Karpas-422 (cell line): Measurements from ENCODE around the gene DLL3. TPM values are rescaled to one million over a fixed set of nuclear protein-coding genes. Genes with fewer than 3 reads are reported as not detected.

Source experiments
- DNase-seq: peaks from one replicate; pipeline ENCODE4 v3.0.0-alpha.2; 2015
- H2AFZ ChIP-seq: fragments of 200-600 bp; sonication (generic); 2 replicates; pipeline ENCODE4 v1.6.1; 2014; ENCODE audit warnings: antibody characterized with exemption, low read length, mixed read lengths
- H3K27ac ChIP-seq: fragments of 200-600 bp; sonication (generic); 2 replicates; pipeline ENCODE4 v1.5.1; 2014; ENCODE audit warnings: mild to moderate bottlenecking, low read length, moderate library complexity
- H3K27me3 ChIP-seq: fragments of 200-600 bp; sonication (generic); 2 replicates; pipeline ENCODE4 v1.6.1; 2014; ENCODE audit warnings: low read length, mixed read lengths
- H3K36me3 ChIP-seq: fragments of 200-600 bp; sonication (generic); 2 replicates; pipeline ENCODE4 v1.6.1; 2014; ENCODE audit warnings: low read length, mixed read lengths; ENCODE audit not compliant: insufficient read depth
- H3K4me1 ChIP-seq: fragments of 200-600 bp; sonication (generic); 2 replicates; pipeline ENCODE4 v1.6.1; 2014; ENCODE audit warnings: mild to moderate bottlenecking, low read length, mixed read lengths
- H3K4me2 ChIP-seq: fragments of 200-600 bp; sonication (generic); 2 replicates; pipeline ENCODE4 v1.6.1; 2014; ENCODE audit warnings: low read length, low read depth, mild to moderate bottlenecking; ENCODE audit not compliant: poor library complexity, severe bottlenecking
- H3K4me3 ChIP-seq: fragments of 200-600 bp; sonication (generic); 2 replicates; pipeline ENCODE4 v1.5.1; 2014; ENCODE audit warnings: mild to moderate bottlenecking, antibody characterized with exemption, low read length, mixed read lengths
- H3K79me2 ChIP-seq: fragments of 200-600 bp; sonication (generic); 2 replicates; pipeline ENCODE4 v1.6.1; 2014; ENCODE audit warnings: mild to moderate bottlenecking, low read length, mixed read lengths
- H3K9ac ChIP-seq: fragments of 200-600 bp; sonication (generic); 2 replicates; pipeline ENCODE4 v1.6.0; 2014; ENCODE audit warnings: low read length
- H3K9me2 ChIP-seq: fragments of 200-600 bp; sonication (generic), shearing (Covaris generic); replicated peaks from 2 replicates; pipeline ENCODE4 v1.6.0; 2014; ENCODE audit warnings: mild to moderate bottlenecking, low read length, moderate library complexity; ENCODE audit not compliant: insufficient read depth
- H3K9me3 ChIP-seq: fragments of 300-700, 200-600 bp; sonication (generic); 2 replicates; pipeline ENCODE4 v1.6.1; 2014; ENCODE audit warnings: low read length, mixed read lengths
- H4K20me1 ChIP-seq: fragments of 200-600 bp; sonication (generic); 2 replicates; pipeline ENCODE4 v1.6.1; 2014; ENCODE audit warnings: mild to moderate bottlenecking, antibody characterized with exemption, low read length, low read depth; ENCODE audit not compliant: insufficient read depth
- total RNA-seq: library from RNA; depleted of rRNA; stranded (reverse); fragments of >200 nt; shearing (Covaris generic); gene quantifications from 2 replicates; pipeline ENCODE4 v1.2.3, GENCODE V29; 2014; ENCODE audit warnings: low replicate concordance

Gene DLL3
- total RNA-seq, 1 experiment from 2014 or later, result 2.6 TPM

DNA sequence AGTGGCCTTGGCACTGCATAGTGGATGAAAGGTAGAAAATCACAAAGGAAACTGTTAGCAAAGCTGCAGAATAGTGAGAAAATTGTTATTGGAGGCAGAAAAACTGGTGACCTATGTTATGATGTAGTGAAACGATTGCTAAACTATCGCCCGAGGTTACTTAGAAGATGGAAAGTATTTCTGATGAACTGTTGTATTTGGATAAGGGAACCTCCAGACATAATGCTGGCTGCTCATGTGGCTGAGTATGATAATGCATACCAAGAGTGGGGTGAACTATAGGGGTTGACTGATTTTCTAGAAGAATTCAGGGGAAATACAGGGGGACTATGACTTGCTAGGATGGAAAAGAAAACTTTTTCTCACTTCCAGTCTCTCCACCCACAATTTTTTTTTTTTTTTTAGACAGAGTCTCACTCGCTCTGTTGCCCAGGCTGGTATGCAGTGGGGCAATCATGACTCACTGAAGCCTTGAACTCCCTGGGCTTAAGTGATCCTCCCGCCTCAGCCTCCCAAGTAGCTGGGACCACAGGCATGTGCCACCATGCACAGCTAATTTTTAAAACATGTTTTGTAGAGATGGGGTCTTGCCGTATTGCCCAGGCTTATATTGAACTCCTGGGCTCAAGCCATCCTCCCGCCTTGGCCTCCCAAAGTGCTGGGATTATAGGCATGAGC lies 45.6 kb downstream of the DLL3 start:
- peaks cover 18% of the 10 kb centered on the region for H3K4me1 ChIP-seq
- no peaks in the 10 kb centered on the region for H3K9me3 ChIP-seq
- no peaks in the 10 kb centered on the region for H3K79me2 ChIP-seq
- DNase-seq, result no peak
- no peak overlapping the region for H3K9ac ChIP-seq
- H3K36me3 ChIP-seq, result no peaks in the 10 kb centered on the region
- no peak overlapping the region for H3K4me3 ChIP-seq
- no peaks in the 10 kb centered on the region for H4K20me1 ChIP-seq
- no peak overlapping the region for H2AFZ ChIP-seq
- no peak overlapping the region for H3K27ac ChIP-seq
- H3K27me3 ChIP-seq, result no peaks in the 10 kb centered on the region
- no peaks in the 10 kb centered on the region for H3K9me2 ChIP-seq
- H3K4me2 ChIP-seq, result no peak overlapping the region

DNA sequence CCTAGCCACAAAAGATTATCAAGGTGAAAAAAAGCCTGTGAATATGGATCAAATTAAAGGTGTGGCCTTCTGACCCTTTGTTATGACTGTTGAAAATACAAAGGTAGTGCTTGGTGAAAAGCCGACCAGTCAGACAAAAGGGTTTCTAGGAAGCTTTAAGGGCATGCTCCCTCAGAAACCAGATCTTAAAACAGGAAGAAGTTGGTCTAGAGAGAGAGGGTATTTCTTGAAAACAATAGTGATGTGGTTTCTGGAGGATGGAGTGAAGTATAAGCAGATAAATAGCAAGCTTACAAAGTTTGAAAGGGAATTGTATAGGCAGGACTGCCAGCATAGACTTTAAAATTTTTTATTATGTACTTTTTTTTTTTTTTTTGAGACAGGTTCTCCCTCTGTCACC lies 46.2 kb downstream of the DLL3 start:
- peaks cover 18% of the 10 kb centered on the region for H3K4me1 ChIP-seq
- H3K79me2 ChIP-seq, result no peaks in the 10 kb centered on the region
- H3K27ac ChIP-seq, result no peak overlapping the region
- H3K9ac ChIP-seq, result no peak overlapping the region
- no peak overlapping the region for H3K4me2 ChIP-seq
- no peaks in the 10 kb centered on the region for H4K20me1 ChIP-seq
- H3K36me3 ChIP-seq, result no peaks in the 10 kb centered on the region
- H3K4me3 ChIP-seq, result no peak overlapping the region
- no peak for DNase-seq
- H3K27me3 ChIP-seq, result no peaks in the 10 kb centered on the region
- H3K9me2 ChIP-seq, result no peaks in the 10 kb centered on the region
- H3K9me3 ChIP-seq, result no peaks in the 10 kb centered on the region
- H2AFZ ChIP-seq, result no peak overlapping the region

DNA sequence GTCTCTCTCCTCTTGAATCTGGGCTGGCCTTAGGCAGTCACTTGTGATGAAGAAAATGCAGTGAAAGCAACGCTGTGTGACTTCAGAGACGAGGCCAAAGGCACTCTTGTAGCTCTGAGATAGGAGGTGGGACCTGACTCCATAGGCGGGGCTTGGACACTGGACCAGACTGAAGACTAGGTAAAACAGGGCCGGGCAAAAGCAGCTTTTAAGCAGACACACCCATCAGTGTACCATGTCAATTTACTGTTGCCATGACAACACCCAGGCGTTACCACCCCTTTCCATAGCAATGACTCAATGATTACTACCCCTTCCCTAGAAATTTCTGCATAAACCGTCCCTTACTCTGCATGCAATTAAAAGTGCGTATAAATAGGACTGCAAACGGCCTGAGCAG lies 47.9 kb downstream of the DLL3 start:
- Histone ChIP-seq H3K36me3 (no peaks in the 10 kb centered on the region), H3K27me3 (no peaks in the 10 kb centered on the region), H3K4me3 (no peak overlapping the region), H3K9me2 (no peaks in the 10 kb centered on the region), H3K27ac (no peak overlapping the region), H3K9me3 (no peaks in the 10 kb centered on the region), H3K4me1 (peaks cover 14% of the 10 kb centered on the region), H3K9ac (no peak overlapping the region), H2AFZ (no peak overlapping the region), H3K79me2 (no peaks in the 10 kb centered on the region), H3K4me2 (no peak overlapping the region), H4K20me1 (no peaks in the 10 kb centered on the region)
- no peak for DNase-seq

DNA sequence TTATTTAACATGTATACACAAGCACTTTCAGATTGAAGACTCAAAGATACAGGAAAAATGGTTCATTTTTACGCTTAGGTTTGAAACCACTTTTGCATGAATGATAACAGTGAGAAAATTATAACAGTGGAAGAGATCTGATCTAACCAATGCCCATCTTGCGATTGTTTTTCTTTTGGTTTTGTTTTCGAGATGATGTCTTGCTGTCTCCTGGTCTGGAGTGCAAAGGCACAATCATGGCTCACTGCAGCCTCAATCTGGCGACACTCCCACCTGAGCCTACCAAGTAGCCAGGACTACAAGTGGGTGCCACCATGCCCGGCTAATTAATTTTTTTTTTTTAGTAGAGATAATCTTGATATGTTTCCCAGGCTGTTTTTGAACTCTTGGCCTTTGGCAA lies 51.5 kb downstream of the DLL3 start:
- Histone ChIP-seq H2AFZ (no peak overlapping the region), H3K36me3 (no peaks in the 10 kb centered on the region), H4K20me1 (no peaks in the 10 kb centered on the region), H3K4me2 (no peak overlapping the region), H3K9me3 (no peaks in the 10 kb centered on the region), H3K27me3 (no peaks in the 10 kb centered on the region), H3K4me1 (peaks cover 29% of the 10 kb centered on the region), H3K4me3 (no peak overlapping the region), H3K79me2 (no peaks in the 10 kb centered on the region), H3K9me2 (no peaks in the 10 kb centered on the region), H3K27ac (no peak overlapping the region), H3K9ac (no peak overlapping the region)
- DNase-seq, result no peak

DNA sequence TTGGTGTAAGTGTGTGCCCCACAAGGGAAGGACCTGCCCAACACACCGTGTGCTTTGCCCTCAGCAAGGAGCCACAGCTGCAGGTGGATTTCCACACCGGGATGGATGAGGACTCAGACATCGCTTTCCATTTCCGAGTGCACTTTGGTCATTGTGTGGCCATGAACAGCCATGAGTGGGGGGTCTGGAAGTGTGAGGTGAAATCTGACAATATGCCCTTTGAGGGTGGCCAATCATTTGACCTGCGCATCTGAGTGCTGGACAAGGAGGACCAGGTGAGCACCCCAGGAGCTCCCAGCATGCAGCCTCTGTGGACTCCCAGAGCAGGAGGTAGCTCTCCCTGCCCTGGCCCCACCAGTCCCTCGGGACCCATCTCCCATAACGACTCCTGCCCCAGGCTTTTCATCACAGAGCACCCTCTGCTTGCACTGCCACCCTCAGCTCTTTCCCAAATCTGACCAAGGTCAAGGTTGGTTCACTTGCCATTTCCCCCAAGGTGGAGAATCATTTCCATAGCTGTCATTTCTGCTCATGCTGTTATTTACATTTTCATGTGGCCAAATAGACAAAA lies 54.4 kb downstream of the DLL3 start:
- Histone ChIP-seq H3K79me2 (no peaks in the 10 kb centered on the region), H3K9ac (no peak overlapping the region), H3K36me3 (no peaks in the 10 kb centered on the region), H3K9me3 (no peaks in the 10 kb centered on the region), H3K27me3 (no peaks in the 10 kb centered on the region), H2AFZ (no peak overlapping the region), H3K9me2 (no peaks in the 10 kb centered on the region), H3K4me1 (peaks cover 47% of the 10 kb centered on the region), H3K4me3 (no peak overlapping the region), H4K20me1 (no peaks in the 10 kb centered on the region), H3K4me2 (peak overlapping the region; percentile 34), H3K27ac (no peak overlapping the region; the same call in 1 of the 2 replicates)
- no peak for DNase-seq

DNA sequence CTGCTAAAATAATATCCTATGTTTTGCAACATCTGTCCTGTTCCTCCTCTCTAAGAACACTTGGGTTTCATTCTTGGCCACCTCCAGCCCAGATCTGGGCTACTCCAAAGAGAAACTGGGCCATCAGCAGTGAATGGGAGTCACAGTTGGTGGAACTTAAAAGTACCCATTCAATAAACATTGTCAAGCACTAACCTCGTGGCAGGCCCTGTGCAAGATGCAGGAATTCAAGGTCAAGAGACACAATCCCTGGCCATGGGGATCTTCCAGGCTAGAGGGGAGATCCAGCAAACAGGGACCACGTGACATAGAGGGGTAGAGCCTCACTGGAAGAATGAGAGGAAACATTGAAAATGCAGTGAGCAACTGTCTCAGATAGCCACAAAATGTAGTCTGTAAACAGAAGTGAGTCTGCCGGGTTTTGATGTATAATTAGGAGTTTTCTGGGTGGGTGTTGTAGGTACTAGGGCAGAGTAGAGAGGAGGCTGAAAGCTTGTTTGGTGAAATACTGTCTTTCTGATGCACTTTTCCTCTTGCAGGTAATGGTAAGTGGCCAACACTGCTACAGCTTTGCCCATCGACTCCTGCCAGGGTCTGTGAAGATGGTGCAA lies 56.1 kb downstream of the DLL3 start:
- no peaks in the 10 kb centered on the region for H3K9me2 ChIP-seq

DNA sequence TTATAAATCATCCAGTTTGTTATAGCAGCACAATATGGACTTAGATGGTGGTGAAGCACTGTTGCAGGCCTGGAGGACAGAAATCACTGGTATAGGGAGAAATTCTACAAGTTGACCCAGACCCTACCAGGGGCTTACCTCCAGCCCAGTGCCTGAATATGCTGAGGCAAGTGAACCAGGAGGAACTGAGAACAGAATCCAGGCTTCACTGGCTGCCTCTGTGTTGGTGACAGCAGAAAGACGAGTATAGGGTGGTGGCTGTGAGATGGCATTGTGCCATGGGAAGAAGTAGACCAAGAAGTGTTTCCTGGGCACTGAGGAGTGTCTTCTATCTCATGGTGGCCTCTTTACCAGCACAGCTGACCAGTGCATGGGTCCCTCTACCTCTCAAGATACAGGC lies 57.1 kb downstream of the DLL3 start:
- no peaks in the 10 kb centered on the region for H3K27me3 ChIP-seq
- H3K9ac ChIP-seq, result no peak overlapping the region
- H2AFZ ChIP-seq, result no peak overlapping the region
- H3K4me1 ChIP-seq, result peaks cover 61% of the 10 kb centered on the region
- no peak for DNase-seq
- no peaks in the 10 kb centered on the region for H3K9me2 ChIP-seq
- H3K79me2 ChIP-seq, result no peaks in the 10 kb centered on the region
- H3K4me2 ChIP-seq, result no peak overlapping the region
- no peak overlapping the region for H3K27ac ChIP-seq
- H3K4me3 ChIP-seq, result no peak overlapping the region
- H4K20me1 ChIP-seq, result no peaks in the 10 kb centered on the region
- H3K9me3 ChIP-seq, result no peaks in the 10 kb centered on the region
- H3K36me3 ChIP-seq, result no peaks in the 10 kb centered on the region

More for the DNA sequence above, 56.1 kb downstream of the DLL3 start:
- Histone ChIP-seq H3K4me3 (no peak overlapping the region), H3K79me2 (no peaks in the 10 kb centered on the region), H3K36me3 (no peaks in the 10 kb centered on the region), H3K27me3 (no peaks in the 10 kb centered on the region), H3K9ac (no peak overlapping the region), H3K27ac (no peak overlapping the region), H3K4me2 (no peak overlapping the region), H3K4me1 (peaks cover 61% of the 10 kb centered on the region), H4K20me1 (no peaks in the 10 kb centered on the region), H2AFZ (no peak overlapping the region), H3K9me3 (no peaks in the 10 kb centered on the region)
- no peak for DNase-seq
